HepG2 (cell line): ENCODE results near the gene EVA1A. TPM values are rescaled to one million over a fixed set of nuclear protein-coding genes. Genes with fewer than 3 reads are reported as not detected.
A peak's percentile ranks its signal among the peaks of the same experiment; 100 is the strongest.

Source experiments
- AFF4 ChIP-seq: sonication (generic); formaldehyde crosslinking; IDR thresholded peaks from 2 replicates; pipeline ENCODE4 v1.4.0; 2020; ENCODE audit warnings: missing genetic modification reagents
- ARID4A ChIP-seq: sonication (generic); formaldehyde crosslinking; IDR thresholded peaks from 2 replicates; pipeline ENCODE4 v1.5.0; 2020; ENCODE audit warnings: mild to moderate bottlenecking, missing genetic modification reagents, borderline replicate concordance
- CAMTA2 ChIP-seq: sonication (generic); formaldehyde crosslinking; IDR thresholded peaks from 2 replicates; pipeline ENCODE4 v1.4.0; 2020; ENCODE audit warnings: mild to moderate bottlenecking, missing genetic modification reagents, borderline replicate concordance
- FOXK2 ChIP-seq: fragments of 450-650 bp; IDR thresholded peaks from 2 replicates; pipeline ENCODE4 v1.6.1; 2016
- FOXO1 ChIP-seq: sonication (generic); formaldehyde crosslinking; IDR thresholded peaks from 2 replicates; pipeline ENCODE4 v1.4.0; 2020; ENCODE audit warnings: missing genetic modification reagents
- GRHL1 ChIP-seq: sonication (generic); formaldehyde crosslinking; conservative IDR thresholded peaks from 2 replicates; pipeline ENCODE4 v1.8.0; 2022; ENCODE audit warnings: missing genetic modification reagents
- HNRNPL ChIP-seq: fragments of 200-400 bp; formaldehyde crosslinking; IDR thresholded peaks from 2 replicates; pipeline ENCODE4 v1.6.1; 2017; ENCODE audit warnings: mild to moderate bottlenecking, low read depth, low read length
- MNT ChIP-seq: fragments of 450-650 bp; IDR thresholded peaks from 2 replicates; pipeline ENCODE4 v1.6.1; 2016
- NFATC3 ChIP-seq: sonication (generic); formaldehyde crosslinking; IDR thresholded peaks from 2 replicates; pipeline ENCODE4 v1.5.1; 2020; ENCODE audit warnings: mild to moderate bottlenecking, missing genetic modification reagents
- NR1H2 ChIP-seq: sonication (generic); formaldehyde crosslinking; IDR thresholded peaks from 2 replicates; pipeline ENCODE4 v1.8.1; 2022; ENCODE audit warnings: low read depth, missing genetic modification reagents, borderline replicate concordance
- PAX8 ChIP-seq: sonication (generic); formaldehyde crosslinking; IDR thresholded peaks from 2 replicates; pipeline ENCODE4 v1.8.0; 2022; ENCODE audit warnings: mild to moderate bottlenecking, missing genetic modification reagents, borderline replicate concordance
- RBM22 ChIP-seq: fragments of 200-400 bp; formaldehyde crosslinking; optimal IDR thresholded peaks from 2 replicates; pipeline ENCODE3; 2017; ENCODE audit warnings: mild to moderate bottlenecking, low read length, moderate library complexity
- SPEN ChIP-seq: sonication (generic); formaldehyde crosslinking; IDR thresholded peaks from 2 replicates; pipeline ENCODE4 v1.5.1; 2020; ENCODE audit warnings: low read depth, mild to moderate bottlenecking, missing genetic modification reagents
- ZC3H13 ChIP-seq: sonication (generic); formaldehyde crosslinking; IDR thresholded peaks from 2 replicates; pipeline ENCODE4 v1.8.1; 2023; ENCODE audit warnings: mild to moderate bottlenecking, missing genetic modification reagents, moderate library complexity
- ZNF652 ChIP-seq: IDR thresholded peaks from 2 replicates; pipeline ENCODE4 v1.6.1; 2016; ENCODE audit warnings: low read depth, borderline replicate concordance
- ZNF691 ChIP-seq: sonication (generic); formaldehyde crosslinking; IDR thresholded peaks from 2 replicates; pipeline ENCODE4 v1.4.0; 2020; ENCODE audit warnings: missing genetic modification reagents, low read depth, mild to moderate bottlenecking, borderline replicate concordance
- polyA plus RNA-seq, 8 experiments: library from polyadenylated mRNA; depleted of rRNA in 3 of 8; stranded (reverse) in 7 of 8; unstranded in 1 of 8; fragments of >200 nt; fragmentation: Illumina TruSeq in 4 of 8; extraction: Trizol in 4 of 8; gene quantifications; 2 replicates each; pipeline versions ENCODE4 v1.2.1 to v1.2.3, GENCODE V29; 2011 to 2016; ENCODE audit warnings: low read depth in 4 of 8, missing spikeins in 1 of 8, mixed read lengths in 1 of 8; ENCODE audit not compliant: insufficient read depth in 1 of 8
- total RNA-seq, 5 experiments: library from RNA; depleted of rRNA; stranded (reverse); fragments of >200 nt; fragmentation: Illumina TruSeq; extraction: Trizol; gene quantifications; 2 replicates each; pipeline ENCODE4 v1.2.3, GENCODE V29; 2016; ENCODE audit warnings: low read depth in 1 of 5

EVA1A gene
- total and polyA plus RNA-seq, 2 of the 13 experiments (the other 11 are each of a cell fraction or from before 2014, with no cell fraction given): 57.5 to 57.8 TPM

- TF ChIP-seq ZNF652 (no peak), RBM22 (peak; percentile 98), HNRNPL (no peak), MNT (no peak), CAMTA2 (CRISPR knock-in tag) (no peak), AFF4 (CRISPR knock-in tag) (peak; percentile 93), NFATC3 (CRISPR knock-in tag) (no peak), FOXK2 (no peak), SPEN (CRISPR knock-in tag) (no peak), ARID4A (CRISPR knock-in tag) (no peak), GRHL1 (CRISPR knock-in tag) (no peak), ZNF691 (CRISPR knock-in tag) (no peak), FOXO1 (CRISPR knock-in tag) (no peak), NR1H2 (no peak), PAX8 (CRISPR knock-in tag) (no peak), ZC3H13 (no peak)
Measured at GRCh38 chr2:75525434-75526310, 35.1 kb downstream of the EVA1A start (continued).
